GM19463 (cell line): Measurements from ENCODE around the gene ANGPTL2.

Source experiments
- ATAC-seq: cut with Tn5 transposase; IDR thresholded peaks from one replicate; pipeline ENCODE4 v1.9.1; 2021; ENCODE audit warnings: mild to moderate bottlenecking, moderate library complexity; ENCODE audit not compliant: unreplicated experiment

Gene ANGPTL2

DNA sequence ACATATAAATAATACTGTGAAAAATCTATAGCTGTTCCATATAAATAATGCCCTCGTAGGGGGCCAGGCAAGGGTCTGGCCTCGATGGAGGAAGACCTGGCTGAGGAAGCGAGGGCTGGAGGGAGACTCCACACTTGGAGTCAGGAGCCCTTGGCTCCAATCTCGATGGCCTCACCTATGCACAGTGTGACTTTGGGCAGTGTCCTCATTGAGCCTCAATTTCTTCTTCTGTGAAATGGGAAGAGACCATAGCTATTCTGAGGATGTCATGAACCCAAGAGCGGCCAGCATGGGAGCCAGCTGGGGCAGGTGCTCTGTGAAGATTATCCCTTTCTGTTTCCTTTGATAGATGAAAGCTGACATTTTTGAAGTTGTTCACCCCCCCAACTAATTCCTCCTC lies 24.8 kb downstream of the ANGPTL2 start:
- ATAC-seq: no peak

GRCh38 chr9:127096208-127096607 lies 26.2 kb downstream of the ANGPTL2 start:
- no peak for ATAC-seq

DNA sequence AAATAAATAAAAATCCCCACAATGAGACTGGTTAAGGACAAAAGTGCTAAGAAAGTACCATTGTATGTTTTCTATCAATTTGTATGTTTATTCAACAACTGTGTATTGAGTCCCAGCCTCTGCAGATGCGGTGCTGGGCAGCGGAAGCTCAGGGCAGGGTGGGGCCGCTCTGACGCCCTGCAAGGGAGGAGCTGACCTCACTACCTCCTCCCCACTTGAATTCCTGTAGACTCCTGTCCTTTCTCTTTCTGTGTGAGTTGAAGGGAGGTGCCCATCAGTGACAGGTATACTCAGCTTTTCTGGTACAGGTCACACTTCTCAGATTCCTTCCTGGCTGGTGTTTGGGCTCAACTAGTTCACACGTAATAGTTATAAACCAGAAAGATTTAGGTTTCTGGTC lies 27.0 kb downstream of the ANGPTL2 start:
- ATAC-seq: no peak

DNA sequence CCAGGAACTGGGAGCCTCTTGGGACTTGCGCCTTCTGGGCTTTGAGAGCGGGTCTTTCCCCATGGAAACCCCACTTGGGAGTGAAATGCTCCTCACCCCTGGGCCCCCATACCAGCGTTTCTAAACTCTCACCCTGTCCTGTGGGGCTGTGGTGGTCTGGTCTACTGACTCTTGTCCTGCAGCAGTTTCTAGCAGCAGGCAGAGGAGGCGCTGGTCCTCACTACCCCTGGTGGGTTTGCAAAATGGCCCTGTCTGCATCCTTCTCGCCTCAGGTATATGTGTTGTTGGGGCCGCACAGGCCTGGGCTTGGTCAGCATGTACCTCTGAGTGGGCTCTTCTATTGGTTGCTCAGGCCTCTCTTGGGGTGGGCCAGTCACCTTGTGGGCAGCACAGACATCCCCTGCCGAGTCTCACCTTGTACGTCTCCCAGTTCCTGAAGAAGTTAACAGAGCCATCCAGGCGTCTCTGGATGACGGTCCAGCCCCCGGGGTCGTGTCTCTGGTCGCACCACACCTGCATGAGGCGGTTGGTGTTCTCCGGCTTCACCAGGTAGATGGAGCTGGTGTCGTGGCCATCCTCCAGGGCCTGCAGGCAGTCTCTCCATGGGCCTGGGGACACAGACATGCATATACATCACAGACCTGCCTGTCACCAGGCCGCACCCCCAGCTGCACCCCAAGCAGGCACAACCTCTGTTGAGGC lies 29.0 kb downstream of the ANGPTL2 start:
- ATAC-seq: no peak

GRCh38 chr9:127092041-127092608 lies 30.3 kb downstream of the ANGPTL2 start:
- ATAC-seq: no peak

DNA sequence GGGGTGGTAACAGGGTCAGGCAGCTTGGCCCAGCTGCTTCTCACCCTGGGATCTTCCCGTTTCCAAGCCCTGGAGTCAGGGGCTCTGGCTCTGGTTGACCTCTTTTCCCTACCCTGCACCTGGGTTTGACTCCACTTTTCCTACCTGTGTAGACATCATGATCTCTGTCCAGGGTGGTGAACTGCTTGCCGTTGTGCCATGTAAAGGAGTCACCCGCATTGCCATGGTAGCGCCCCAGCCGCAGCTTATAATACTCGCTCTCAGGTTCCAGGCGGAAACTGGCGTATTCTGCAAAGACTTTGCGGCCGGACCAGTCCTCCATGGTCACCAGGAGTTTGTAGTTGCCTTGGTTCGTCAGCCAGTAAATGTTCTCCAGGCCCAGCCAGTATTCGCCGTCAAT lies 30.9 kb downstream of the ANGPTL2 start:
- ATAC-seq: no peak

DNA sequence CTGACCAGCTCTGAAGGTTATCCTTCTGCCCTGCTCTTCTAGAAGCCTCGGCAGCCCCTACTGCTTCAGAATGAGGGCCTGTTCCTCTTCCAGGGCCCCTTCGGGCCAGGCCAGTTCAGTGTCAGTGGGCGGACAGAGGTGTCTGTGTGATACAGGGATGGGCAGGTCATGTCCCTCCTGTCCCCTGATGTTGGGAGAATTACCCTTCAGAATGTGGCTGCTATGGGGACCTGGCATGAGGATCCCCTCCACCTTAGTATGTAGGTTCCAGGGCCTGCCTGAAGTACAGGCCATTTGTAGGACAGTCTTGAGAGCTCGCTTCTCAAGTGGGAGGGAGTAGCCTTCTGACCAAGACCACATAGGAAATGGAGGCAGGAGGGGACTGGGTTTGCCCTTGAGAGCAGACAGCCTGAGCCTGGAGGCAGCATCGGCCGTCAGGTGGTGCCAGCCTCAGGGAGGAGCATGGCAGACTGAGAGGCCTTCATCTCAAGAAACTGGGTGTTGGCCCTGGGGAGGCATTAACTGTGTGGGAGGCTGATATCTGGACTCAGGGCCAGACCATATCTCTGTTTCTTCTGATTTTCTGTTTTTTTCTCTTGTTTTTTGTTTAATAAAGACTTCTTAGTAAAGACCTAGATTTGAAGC lies 32.0 kb downstream of the ANGPTL2 start:
- no peak for ATAC-seq

GRCh38 chr9:127089631-127090081 lies 32.8 kb downstream of the ANGPTL2 start:
- ATAC-seq: no peak

DNA sequence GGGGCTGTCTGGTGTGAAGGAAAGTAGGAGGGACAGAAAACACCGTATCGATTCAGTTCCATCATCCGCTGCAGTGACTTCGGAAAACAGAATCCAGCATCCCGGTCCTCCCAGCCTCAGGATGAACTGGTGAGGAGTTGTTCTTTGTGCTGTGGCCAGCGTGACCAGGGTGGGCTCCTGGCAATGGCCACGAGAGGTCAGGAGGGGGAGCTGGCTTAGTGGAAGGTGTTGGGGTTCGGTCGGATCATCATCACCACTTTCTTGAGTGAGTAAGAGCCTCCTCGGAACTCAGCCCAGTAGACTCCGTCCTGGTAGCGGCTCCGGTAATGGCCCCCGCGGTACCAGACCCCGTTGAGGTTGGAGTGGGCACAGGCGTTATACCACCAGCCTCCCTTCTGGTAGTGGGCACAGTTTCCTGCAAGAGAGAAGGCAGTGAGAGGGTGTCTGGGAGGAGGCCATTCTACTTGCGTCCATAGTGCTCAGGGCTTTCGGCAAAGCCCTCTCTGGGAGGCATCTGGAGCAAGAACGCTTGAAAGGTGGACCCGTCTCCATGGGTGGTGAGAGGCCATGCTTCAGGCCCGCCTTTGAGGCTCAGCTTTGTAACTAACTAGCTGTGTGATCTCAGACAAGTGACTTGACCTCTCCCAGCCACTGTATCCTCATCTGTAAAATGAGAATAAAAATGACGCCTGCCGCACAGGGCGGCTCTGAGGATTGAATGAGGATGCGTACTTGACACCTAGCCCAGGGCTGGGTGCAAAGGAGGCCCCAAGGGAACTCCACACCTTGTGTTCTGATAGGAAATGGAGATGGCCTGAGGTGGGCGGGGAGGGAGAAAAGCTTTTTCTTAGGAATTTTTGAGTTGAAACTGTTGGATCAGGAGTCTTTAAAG lies 33.5 kb downstream of the ANGPTL2 start:
- ATAC-seq: no peak

- no peak for ATAC-seq
Measured at GRCh38 chr9:127087836-127088235, 34.6 kb downstream of the ANGPTL2 start.

GRCh38 chr9:127087411-127087810 lies 35.0 kb downstream of the ANGPTL2 start:
- ATAC-seq: no peak

GRCh38 chr9:127086771-127087170 lies 35.7 kb downstream of the ANGPTL2 start:
- ATAC-seq: no peak

DNA sequence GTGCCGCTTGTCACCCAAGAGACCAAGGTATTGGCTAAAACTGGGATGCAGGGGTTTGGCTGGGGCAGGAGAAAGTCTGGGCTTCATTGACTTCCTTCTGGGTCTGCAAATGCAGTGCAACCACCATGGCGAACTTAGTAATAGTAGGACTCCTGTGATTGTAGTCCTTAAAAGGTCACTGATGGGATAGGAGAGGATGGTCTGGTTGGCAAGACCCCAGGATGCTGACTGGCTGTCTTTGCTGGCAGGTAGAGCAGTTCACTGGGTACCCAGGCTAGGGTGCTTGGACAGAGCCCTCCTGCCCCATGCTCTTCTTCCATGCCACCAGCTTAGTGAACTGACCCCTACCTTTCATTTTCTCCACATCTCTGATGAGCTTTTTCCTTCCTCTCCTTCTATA lies 37.2 kb downstream of the ANGPTL2 start:
- no peak for ATAC-seq

DNA sequence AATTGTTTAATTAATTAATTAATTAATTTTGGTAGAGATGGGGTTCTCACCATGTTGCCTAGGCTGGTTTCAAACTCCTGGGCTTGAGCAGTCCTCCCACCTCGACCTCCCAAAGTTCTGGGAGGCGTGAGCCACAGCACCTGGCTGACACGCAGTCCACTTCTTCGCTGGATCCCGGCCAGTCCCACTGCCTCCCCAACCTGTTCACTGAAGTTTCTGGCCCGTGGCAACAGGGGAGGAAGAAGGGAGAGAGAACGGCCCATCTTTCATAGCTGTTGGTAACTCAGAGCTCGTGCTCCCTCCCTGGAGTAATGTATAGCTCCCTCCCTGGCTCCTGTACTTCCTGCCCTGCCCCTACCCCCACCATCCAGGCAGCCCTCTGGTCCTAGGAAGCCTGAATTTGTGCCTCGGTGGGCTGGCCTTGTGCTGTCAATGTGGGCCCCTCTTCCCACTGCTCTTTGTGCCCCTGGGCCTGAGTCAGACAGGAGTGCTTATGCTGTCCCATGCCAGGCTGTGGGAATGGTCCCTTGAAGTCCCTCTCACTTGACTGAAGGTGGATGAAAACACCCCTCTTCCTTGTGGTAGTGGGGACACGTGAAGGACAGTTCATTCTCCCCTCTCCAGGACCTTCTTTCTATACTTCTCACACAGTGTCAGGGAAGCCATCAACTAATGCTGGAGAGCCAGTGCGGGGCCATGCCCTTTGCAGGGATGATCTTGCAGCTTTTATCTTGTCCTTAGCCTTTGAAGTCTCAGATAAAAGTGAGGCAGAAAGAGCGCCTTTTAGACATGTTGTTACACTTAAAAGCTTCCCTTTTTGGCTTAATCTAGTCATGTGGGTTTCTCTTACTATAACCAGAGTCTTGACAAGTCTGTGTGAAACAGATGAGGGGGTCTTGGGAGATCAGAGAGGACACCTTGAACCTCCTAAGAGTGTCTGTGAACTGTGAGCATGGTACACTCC lies 38.1 kb downstream of the ANGPTL2 start:
- ATAC-seq: no peak

- no peak for ATAC-seq
Measured at GRCh38 chr9:127083138-127083980, 39.1 kb downstream of the ANGPTL2 start.

DNA sequence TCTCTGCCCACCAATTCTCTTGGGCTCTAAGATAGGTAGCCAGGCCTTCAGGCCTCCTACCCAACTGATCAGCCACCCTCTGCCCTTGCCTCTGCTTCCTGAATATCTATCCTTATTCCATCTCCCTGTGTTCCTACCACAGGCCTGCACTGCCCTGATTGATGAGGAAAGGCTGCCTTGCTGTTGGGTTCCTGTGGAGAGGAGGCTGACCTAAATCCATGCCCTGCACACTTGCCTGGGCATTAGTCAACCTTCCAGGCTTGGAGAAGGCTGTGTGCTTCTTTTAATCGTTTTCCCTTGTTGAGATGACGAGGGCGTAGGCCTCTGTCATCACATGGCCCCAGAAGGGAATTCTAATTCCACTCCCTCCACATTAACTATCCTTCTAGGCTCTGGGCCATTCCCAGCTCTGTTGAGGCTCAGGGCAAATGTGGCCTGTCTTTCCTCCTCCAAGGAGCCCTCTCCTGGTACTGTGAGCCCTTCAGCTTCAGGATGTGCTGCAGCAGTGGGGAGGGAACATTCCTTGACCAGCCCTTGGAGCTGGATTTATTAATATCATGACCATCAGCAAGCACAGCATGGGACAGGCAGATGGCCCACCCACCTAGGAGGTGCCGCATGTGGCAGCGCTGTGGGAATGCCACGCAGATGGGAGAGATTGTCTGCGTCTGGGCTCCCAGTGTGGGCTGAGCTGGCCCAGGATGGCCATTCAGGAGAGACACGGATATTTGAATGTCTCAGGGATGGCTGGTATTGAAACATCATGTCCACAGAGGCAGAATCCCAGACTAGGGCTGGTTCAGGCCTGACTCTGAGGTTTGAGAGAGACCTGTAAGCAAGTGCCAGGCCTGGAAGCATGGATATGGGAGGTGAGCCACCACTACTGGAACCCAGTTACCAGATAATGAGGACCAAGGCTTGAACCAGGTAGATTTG lies 40.9 kb downstream of the ANGPTL2 start:
- no peak for ATAC-seq

DNA sequence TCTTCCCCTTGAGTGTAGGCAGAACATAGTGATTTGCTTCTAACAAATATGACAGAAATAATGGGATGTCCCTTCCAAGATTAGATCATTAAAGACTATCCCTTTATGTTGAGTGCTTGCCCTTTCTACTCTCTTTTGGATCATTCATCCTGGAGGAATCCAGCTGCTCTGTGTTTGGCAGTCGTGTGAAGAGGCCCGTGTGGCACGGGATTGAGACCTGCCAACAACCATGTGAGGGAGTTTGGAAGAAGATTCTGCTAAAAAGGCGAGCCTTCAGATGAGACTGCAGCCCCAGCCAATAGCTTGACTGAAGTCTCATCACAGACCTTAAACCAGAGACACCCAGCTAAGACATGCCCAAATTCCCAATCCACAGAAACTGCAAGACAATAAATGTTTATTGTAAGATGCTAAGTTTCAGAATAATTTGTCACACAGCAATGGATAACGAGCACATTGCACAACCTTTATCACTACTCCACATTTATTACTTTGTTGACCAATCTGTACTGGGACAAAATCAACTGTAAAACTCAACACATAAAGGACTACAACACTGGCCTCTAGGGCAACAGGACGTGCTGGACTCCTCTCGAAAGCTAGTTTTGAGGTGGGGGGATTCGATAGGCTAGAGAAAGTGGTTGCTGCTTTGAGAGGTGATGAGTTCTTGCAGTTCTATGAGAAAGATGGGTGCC lies 42.8 kb downstream of the ANGPTL2 start:
- ATAC-seq: no peak

- ATAC-seq: no peak
Measured at GRCh38 chr9:127078988-127079387, 43.4 kb downstream of the ANGPTL2 start.
